Measurements from ENCODE around the gene GGT6.

DNA sequence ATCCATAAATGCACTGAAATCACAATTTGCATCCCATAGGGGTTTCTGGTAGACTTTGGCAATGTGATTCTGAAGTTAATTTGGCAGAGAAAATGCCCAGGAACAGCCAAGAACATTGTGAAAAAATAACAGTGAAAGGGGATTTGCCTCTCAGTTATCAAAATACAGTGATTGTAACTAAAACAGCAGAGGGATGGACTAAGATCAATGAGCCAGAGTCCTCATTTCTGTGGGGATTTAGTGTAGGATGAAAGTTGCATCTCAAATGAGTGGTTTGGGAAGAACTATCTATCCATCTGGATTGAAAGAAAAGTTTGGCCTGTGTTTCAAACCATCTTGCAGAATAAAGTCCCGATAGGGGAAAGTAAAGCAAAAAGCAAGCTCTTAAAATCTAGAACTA, 33.2 kb downstream of the GGT6 start:
- TF ChIP-seq, protein P1, sequence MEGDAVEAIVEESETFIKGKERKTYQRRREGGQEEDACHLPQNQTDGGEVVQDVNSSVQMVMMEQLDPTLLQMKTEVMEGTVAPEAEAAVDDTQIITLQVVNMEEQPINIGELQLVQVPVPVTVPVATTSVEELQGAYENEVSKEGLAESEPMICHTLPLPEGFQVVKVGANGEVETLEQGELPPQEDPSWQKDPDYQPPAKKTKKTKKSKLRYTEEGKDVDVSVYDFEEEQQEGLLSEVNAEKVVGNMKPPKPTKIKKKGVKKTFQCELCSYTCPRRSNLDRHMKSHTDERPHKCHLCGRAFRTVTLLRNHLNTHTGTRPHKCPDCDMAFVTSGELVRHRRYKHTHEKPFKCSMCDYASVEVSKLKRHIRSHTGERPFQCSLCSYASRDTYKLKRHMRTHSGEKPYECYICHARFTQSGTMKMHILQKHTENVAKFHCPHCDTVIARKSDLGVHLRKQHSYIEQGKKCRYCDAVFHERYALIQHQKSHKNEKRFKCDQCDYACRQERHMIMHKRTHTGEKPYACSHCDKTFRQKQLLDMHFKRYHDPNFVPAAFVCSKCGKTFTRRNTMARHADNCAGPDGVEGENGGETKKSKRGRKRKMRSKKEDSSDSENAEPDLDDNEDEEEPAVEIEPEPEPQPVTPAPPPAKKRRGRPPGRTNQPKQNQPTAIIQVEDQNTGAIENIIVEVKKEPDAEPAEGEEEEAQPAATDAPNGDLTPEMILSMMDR (IDR thresholded peaks at IDR 0.05) = no peak
- TF ChIP-seq POLR2A (IDR thresholded peaks at IDR 0.05) = no peak

Measured in tibial nerve (tissue), 3 donors.